Embryonic facial prominence (tissue), 1 donor: ENCODE data around the gene ZNF33B.
"Not testable (repeated sequence)": the region's sequence is repeated elsewhere in the genome, so short reads cannot be mapped to it uniquely, and the experiment has no call there.

Experiments
- DNase-seq: peaks from one replicate; pipeline ENCODE4 v3.0.0-alpha.2; 2016; ENCODE audit errors: extremely low spot score

The ZNF33B gene

DNA sequence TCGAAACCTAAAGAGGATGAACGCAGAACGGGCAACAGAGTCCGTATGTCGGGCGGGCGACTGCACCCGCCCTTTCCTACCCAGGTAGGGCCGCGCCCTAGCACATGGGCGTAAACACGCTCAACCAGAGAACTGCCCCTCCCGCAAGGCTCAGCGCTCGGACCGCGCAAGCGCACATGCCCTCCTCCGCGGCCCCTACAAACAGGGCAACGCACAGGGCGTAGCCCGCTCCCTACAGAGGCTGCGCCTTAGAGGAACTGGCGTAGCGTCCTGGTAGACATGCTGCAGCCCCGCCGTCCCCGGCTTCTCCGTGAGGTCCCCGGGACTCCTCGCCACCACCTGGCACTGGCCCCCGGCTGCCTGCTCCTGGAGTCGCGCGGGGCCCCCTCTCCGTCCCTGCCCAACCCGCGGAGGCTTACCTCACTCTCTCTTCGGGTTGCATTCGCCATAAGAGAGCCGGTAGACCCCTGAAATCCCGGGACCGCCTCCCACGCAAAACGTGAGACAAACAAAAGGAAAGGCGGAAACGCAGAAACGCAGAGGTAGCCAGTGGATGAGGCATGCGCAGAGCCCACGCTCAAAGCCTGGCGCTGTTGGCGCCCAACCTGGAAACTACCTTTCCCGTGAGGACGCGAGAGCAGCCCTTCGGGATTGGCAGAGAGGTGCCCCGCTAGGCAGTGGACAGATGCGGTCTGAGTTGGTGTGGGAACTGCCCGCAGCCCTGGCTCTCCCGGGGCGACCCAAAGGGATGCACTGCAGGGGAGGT lies at the start of gene ZNF33B:
Gene ZNF33B (minus strand): TSS at position 516 of the 766 bp plus-strand sequence. CDS start 1,642 bp downstream, outside the sequence.
- DNase-seq = peak; percentile 76

GRCh38 chr10:42684517-42684916 lies 46.1 kb upstream of the ZNF33B start:
- DNase-seq = no peak

DNA sequence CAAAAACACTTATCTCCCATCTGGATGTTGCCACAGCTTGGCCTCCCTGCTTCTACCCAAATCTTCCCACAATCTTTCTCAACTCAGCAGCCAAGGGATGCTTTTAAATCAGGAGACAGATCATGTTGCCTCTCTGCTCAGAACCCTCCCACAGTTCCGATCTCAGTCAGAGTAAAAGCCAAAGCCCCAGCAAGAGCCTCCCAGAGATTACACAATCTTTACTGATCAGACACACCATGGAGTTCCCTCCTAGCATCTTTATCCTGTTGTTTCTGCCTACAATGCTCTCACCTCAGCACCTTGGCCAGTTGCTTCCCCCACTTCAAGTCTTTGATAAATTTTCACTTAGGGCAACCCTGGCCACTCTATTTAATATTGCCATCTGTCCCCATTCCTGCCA lies 41.9 kb upstream of the ZNF33B start:
- no peak for DNase-seq

DNA sequence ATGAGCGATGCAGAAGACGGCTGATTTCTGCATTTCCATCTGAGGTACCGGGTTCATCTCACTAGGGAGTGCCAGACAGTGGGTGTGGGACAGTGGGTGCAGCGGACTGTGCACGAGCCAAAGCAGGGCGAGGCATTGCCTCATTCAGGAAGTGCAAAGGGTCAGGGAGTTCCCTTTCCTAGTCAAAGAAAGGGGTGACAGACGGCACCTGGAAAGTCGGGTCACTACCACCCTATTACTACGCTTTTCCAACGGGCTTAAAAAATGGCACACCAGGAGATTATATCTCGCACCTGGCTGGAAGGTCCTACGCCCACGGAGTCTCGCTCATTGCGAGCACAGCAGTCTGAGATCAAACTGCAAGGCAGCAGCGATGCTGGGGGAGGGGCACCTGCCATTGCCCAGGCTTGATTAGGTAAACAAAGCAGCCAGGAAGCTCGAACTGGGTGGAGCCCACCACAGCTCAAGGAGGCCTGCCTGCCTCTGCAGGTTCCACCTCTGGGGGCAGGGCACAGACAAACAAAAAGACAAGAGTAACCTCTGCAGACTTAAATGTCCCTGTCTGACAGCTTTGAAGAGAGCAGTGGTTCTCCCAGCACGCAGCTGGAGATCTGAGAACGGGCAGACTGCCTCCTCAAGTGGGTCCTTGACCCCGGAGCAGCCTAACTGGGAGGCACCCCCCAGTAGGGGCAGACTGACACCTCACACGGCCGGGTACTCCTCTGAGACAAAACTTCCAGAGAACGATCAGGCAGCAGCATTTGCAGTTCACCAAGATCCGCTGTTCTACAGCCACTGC lies 27.0 kb upstream of the ZNF33B start:
- not testable (repeated sequence) for DNase-seq

DNA sequence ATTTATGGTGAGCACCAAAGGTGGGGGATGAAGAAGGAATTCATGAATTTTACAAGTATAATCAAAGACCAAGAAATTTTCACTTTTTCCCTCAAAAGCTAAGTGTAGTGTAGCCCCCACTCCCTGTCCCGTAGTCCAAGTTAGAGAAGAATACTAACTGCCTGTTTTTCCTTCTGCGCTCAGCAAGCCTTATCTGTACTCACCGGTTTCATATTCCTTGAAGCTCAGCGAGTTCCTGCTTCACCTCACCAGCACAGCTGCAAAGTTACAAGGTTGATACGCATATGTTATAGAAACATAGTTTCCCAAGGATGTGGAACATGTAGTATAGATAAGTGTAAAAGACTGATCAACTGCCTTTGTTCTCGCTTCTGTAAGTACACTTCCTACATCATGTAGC lies 16.0 kb upstream of the ZNF33B start:
- DNase-seq = no peak

GRCh38 chr10:42652858-42653257 lies 14.5 kb upstream of the ZNF33B start:
- no peak for DNase-seq

GRCh38 chr10:42650374-42650773 lies 12.0 kb upstream of the ZNF33B start:
- no peak for DNase-seq

- DNase-seq = no peak
Measured at GRCh38 chr10:42648512-42648911, 10.1 kb upstream of the ZNF33B start.

DNA sequence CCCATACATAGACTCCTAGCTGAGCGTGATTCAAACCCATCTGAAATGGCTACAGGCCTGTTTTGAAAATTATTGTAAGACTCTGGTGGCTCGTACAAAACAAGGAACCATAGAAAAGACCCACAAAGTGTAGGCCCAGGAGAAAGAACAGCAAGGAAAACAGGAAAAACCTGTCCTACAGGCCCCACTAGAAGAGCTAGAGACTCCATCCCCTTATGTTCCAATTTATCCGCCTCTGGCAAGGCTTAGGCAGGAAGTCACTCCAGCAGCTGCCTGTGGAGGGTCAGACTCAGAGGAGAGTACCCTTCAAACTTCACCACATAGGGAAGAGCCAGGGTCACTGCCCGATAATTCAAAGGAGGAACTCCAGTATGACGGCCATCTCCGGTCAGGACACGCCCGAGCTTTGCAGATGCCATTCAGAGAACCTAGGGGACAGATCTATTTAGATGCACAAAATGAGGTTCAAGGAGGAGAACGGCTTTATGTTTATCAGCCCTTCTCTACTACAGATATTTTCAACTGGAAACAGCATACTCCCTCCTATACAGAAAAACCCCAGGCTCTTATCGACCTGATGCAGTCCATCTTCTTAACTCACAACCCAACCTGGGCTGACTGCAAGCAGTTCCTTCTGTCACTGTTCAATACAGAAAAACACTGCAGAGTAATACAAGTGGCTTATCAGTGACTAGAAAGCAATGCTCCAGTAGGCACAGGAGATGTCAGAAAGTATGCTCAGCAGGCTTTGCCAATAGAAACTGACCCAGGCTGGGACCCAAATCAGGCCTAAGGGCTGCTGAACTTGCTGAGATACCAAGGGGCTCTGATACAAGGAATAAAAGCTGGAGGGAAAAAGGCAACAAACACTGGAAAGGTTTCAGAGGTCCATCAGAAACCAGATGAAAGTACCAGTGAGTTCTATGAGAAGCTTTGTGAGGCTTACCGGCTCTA lies 8.6 kb upstream of the ZNF33B start:
- no peak for DNase-seq

- DNase-seq = no peak
Measured at GRCh38 chr10:42646214-42646613, 7.8 kb upstream of the ZNF33B start.

- DNase-seq = no peak
Measured at GRCh38 chr10:42645516-42645915, 7.1 kb upstream of the ZNF33B start.

DNA sequence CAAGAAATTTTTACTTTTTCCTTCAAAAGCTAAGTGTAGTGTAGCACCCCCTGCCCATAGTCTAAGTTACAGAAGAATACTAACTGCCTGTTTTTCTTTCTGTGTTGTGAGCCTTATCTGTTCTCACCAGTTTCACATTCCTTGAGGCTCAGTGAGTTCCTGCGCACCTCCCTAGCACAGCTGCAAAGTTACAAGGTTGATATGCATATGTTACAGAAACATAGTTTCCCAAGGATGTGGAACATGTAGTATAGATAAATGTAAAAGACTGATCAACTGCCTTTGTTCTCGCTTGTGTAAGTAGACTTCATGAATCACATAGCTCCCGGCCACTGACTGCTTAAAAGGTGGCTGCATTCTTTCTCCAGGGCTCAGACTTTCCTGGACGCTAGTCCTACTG lies 6.7 kb upstream of the ZNF33B start:
- DNase-seq = no peak

- DNase-seq = no peak
Measured at GRCh38 chr10:42640610-42641229, 2.4 kb upstream of the ZNF33B start.

- no peak for DNase-seq
Measured at GRCh38 chr10:42638821-42639270, 476 bp upstream of the ZNF33B start.

- DNase-seq = no peak
Measured at GRCh38 chr10:42637648-42638054, 719 bp downstream of the ZNF33B start.

DNA sequence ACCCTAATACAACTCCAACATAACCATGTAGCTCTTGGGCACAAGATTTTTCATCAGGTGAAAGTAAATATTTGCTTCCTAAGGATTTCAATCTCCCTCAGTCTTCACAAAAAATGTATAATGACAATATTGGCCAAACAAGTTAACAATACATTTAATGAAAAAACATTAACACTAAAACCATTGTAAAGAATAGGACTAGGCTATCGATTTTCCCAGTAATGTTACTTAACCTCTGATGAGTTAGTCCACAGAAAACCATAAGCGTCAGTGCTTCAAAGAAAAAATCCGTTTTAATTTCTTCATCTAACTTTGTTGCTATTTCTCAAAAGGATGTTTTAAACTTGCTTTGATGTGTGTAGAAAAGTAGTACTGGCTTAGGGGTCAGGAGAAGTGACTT lies 1.2 kb downstream of the ZNF33B start:
- no peak for DNase-seq

- DNase-seq = no peak
Measured at GRCh38 chr10:42635098-42635497, 3.3 kb downstream of the ZNF33B start.

GRCh38 chr10:42632564-42632963 lies 5.8 kb downstream of the ZNF33B start:
- DNase-seq = no peak

- no peak for DNase-seq
Measured at GRCh38 chr10:42630537-42631134, 7.7 kb downstream of the ZNF33B start.

DNA sequence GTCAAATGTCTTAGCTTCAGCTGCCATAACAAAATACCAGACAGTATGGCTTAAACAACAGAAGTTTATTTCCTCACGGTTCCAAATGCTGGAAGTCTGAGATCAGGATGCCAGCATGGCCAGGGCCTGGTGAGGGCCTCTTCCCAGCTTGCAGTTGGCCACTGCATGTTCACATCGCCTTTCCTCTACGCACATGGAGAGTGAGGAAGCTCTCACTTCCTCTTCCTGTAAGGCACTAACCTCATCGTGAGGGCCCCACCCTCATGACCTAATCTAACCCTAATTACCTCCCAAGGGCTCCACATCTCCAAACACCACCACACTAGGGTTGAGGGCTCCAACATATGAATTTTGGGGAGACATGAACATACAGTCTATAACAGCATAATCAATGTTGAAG lies 14.4 kb downstream of the ZNF33B start:
- DNase-seq = no peak

- DNase-seq = no peak
Measured at GRCh38 chr10:42618424-42618823, 19.9 kb downstream of the ZNF33B start.
